Naive thymus-derived CD4-positive, alpha-beta T cell (primary cell): ENCODE measurements around the gene ADAMTS14. TPM values are rescaled to one million over a fixed set of nuclear protein-coding genes. Genes with fewer than 3 reads are reported as not detected.

ENCODE experiments used
- ATAC-seq: fragments of 150-1000 bp; cut with Tn5 transposase; 2 replicates; pipeline ENCODE4 v1.10.0; 2021; ENCODE audit warnings: mild to moderate bottlenecking, moderate library complexity
- CTCF ChIA-PET: fragments of 350-600 bp; sonication (Branson Sonifier 250); formaldehyde crosslinking; loops from one replicate; lab custom pipeline; 2021; ENCODE audit warnings: antibody characterized with exemption; lab: Charles Lee
- POLR2A ChIA-PET: fragments of 350-600 bp; sonication (Branson Sonifier 250); formaldehyde crosslinking; loops from one replicate; lab custom pipeline; 2021; ENCODE audit warnings: antibody characterized with exemption, inconsistent platforms; lab: Charles Lee
- DNase-seq, 9 donors: peaks; one replicate each; pipeline versions ENCODE4 v3.0.0 to v3.0.0-alpha.2; 2020 to 2022; ENCODE audit warnings: mixed read lengths in 1 of 9
- H3K27ac ChIP-seq: one replicate; pipeline ENCODE4 v1.7.0; 2013; ENCODE audit warnings: mild to moderate bottlenecking, low read depth, low read length, moderate library complexity
- H3K27me3 ChIP-seq, 2 donors: one replicate each; pipeline ENCODE4 v1.7.0; 2013; ENCODE audit warnings: low read length in 2 of 2, mild to moderate bottlenecking in 2 of 2, moderate library complexity in 2 of 2; ENCODE audit not compliant: control insufficient read depth in 2 of 2, insufficient read depth in 2 of 2
- H3K36me3 ChIP-seq, 3 experiments: 1 replicate in 2 of 3; 2 replicates in 1 of 3; pipeline ENCODE4 v1.7.0; 2013; ENCODE audit warnings: low read length in 3 of 3, mild to moderate bottlenecking in 3 of 3, moderate library complexity in 1 of 3; ENCODE audit not compliant: insufficient read depth in 3 of 3, control insufficient read depth in 2 of 3
- H3K4me1 ChIP-seq, 2 donors: one replicate each; pipeline ENCODE4 v1.7.0; 2013; ENCODE audit warnings: low read length in 2 of 2, mild to moderate bottlenecking in 2 of 2, moderate library complexity in 1 of 2; ENCODE audit not compliant: control insufficient read depth in 2 of 2, insufficient read depth in 2 of 2
- H3K4me3 ChIP-seq: 2 replicates; pipeline ENCODE4 v1.7.0; 2013; ENCODE audit warnings: mild to moderate bottlenecking, low read length
- H3K9me3 ChIP-seq, 3 experiments: 1 replicate in 2 of 3; 2 replicates in 1 of 3; pipeline ENCODE4 v1.7.0; 2013; ENCODE audit warnings: low read length in 3 of 3; ENCODE audit not compliant: control insufficient read depth in 2 of 3
- H3K27ac Mint-ChIP-seq, 9 donors: one replicate each; pipeline ENCODE4 v1.8.0; 2020 to 2022; ENCODE audit warnings: mixed read lengths in 9 of 9, mild to moderate bottlenecking in 8 of 9, moderate library complexity in 5 of 9, inconsistent platforms in 2 of 9
- H3K27me3 Mint-ChIP-seq, 5 donors: one replicate each; pipeline ENCODE4 v1.8.0; 2021 to 2022; ENCODE audit warnings: mixed read lengths in 5 of 5, mild to moderate bottlenecking in 1 of 5
- H3K36me3 Mint-ChIP-seq, 5 donors: one replicate each; pipeline ENCODE4 v1.8.0; 2020 to 2022; ENCODE audit warnings: mixed read lengths in 5 of 5, mild to moderate bottlenecking in 3 of 5, inconsistent platforms in 1 of 5
- H3K4me1 Mint-ChIP-seq, 7 donors: one replicate each; pipeline ENCODE4 v1.8.0; 2020 to 2022; ENCODE audit warnings: mixed read lengths in 7 of 7, mild to moderate bottlenecking in 3 of 7, inconsistent platforms in 1 of 7
- H3K4me3 Mint-ChIP-seq, 10 donors: one replicate each; pipeline ENCODE4 v1.8.0; 2020 to 2022; ENCODE audit warnings: mild to moderate bottlenecking in 10 of 10, mixed read lengths in 10 of 10, moderate library complexity in 6 of 10, inconsistent platforms in 2 of 10
- H3K9me3 Mint-ChIP-seq, 11 donors: one replicate each; pipeline ENCODE4 v1.8.0; 2020 to 2022; ENCODE audit warnings: mixed read lengths in 11 of 11, mild to moderate bottlenecking in 4 of 11, inconsistent platforms in 1 of 11, moderate library complexity in 1 of 11
- intact Hi-C, 2 donors: fragments of 100-400 bp; cut with micrococcal nuclease; formaldehyde crosslinking; loops; one replicate each; pipeline ENCODE4 v1.15.1; 2023
- polyA plus RNA-seq, 2 donors: library from polyadenylated mRNA; unstranded; fragments of 300-500 nt; fragmentation: Illumina TruSeq; gene quantifications; one replicate each; pipeline ENCODE4 v1.2.3, GENCODE V29; 2021
- total RNA-seq, 6 experiments: library from RNA in 5 of 6; stranded (reverse) in 5 of 6; gene quantifications; 1 replicate in 5 of 6; 2 replicates in 1 of 6; pipeline ENCODE4 v1.2.3 and lab custom pipeline; 2021 to 2026

Gene ADAMTS14
- total and polyA plus RNA-seq, 7 experiments from 2014 or later: 0.08 to 0.10 TPM; not detected in 5

- ATAC-seq (no peak), DNase-seq (no peak)
- Mint-ChIP-seq H3K27ac (no peak overlapping the region), H3K27me3 (no peaks in the 10 kb centered on the region), H3K4me1 (no peaks in the 10 kb centered on the region), H3K4me3 (no peak overlapping the region), H3K36me3 (no peaks in the 10 kb centered on the region), H3K9me3 (peaks cover 0 to 2% (median 0%) of the 10 kb centered on the region in 11 donors)
- intact Hi-C loops: no loop called here
- ChIA-PET CTCF (no interaction called here), POLR2A (no interaction called here)
- Histone ChIP-seq H3K9me3 (no peaks in the 10 kb centered on the region), H3K27ac (no peak overlapping the region), H3K27me3 (no peaks in the 10 kb centered on the region), H3K4me1 (no peaks in the 10 kb centered on the region), H3K4me3 (no peak overlapping the region), H3K36me3 (no peaks in the 10 kb centered on the region)
These were observed 25.9 kb downstream of the ADAMTS14 start for GRCh38 chr10:70698211-70698610.

GRCh38 chr10:70699063-70699658 lies 26.9 kb downstream of the ADAMTS14 start:
- Histone ChIP-seq H3K9me3 (no peaks in the 10 kb centered on the region), H3K27ac (no peak overlapping the region), H3K36me3 (no peaks in the 10 kb centered on the region), H3K4me1 (no peaks in the 10 kb centered on the region), H3K4me3 (no peak overlapping the region), H3K27me3 (no peaks in the 10 kb centered on the region)
- no peak for ATAC-seq
- Mint-ChIP-seq H3K27ac (no peak overlapping the region), H3K9me3 (peaks cover 0 to 2% (median 0%) of the 10 kb centered on the region in 11 donors), H3K27me3 (no peaks in the 10 kb centered on the region), H3K4me1 (no peaks in the 10 kb centered on the region), H3K36me3 (no peaks in the 10 kb centered on the region), H3K4me3 (no peak overlapping the region)
- POLR2A ChIA-PET: no interaction called here
- intact Hi-C loops: no loop called here
- CTCF ChIA-PET: no interaction called here
- no peak for DNase-seq

GRCh38 chr10:70699659-70700174 lies 27.4 kb downstream of the ADAMTS14 start:
- Mint-ChIP-seq H3K27me3 (no peaks in the 10 kb centered on the region), H3K36me3 (no peaks in the 10 kb centered on the region)

DNA sequence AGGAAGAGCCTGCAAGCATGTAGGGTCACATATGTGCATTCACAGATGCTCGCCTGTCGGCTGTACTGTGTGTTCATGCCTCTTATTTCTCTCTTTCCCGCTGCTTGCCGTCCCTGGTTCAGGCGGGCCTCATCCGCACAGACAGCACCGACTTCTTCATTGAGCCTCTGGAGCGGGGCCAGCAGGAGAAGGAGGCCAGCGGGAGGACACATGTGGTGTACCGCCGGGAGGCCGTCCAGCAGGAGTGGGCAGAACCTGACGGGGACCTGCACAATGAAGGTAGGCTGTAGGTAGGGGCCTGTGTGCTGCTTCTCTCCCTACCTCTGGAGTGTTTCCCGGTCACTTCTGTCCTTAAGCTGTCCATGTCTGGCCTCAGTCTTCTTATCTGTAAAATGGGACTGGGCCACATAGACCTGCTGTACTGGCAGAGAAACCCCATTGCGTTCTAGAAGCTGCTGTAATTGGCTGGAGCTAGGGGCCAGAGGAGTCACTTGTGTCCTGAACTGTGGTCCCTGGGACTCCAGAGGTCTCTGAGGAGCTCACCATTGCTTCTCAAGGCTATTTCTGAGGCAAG lies 30.0 kb downstream of the ADAMTS14 start:
- H3K4me3 Mint-ChIP-seq: no peak overlapping the region
- H3K27ac Mint-ChIP-seq: no peak overlapping the region
- H3K36me3 Mint-ChIP-seq: no peaks in the 10 kb centered on the region
- no peaks in the 10 kb centered on the region for H3K27me3 ChIP-seq
- no peaks in the 10 kb centered on the region for H3K4me1 ChIP-seq
- intact Hi-C loops: no loop called here
- H3K4me3 ChIP-seq: no peak overlapping the region
- H3K9me3 ChIP-seq: no peaks in the 10 kb centered on the region
- ChIA-PET CTCF (no interaction called here), POLR2A (no interaction called here)
- no peak overlapping the region for H3K27ac ChIP-seq
- H3K4me1 Mint-ChIP-seq: no peaks in the 10 kb centered on the region
- no peak for ATAC-seq
- no peaks in the 10 kb centered on the region for H3K27me3 Mint-ChIP-seq
- DNase-seq: no peak
- H3K36me3 ChIP-seq: no peaks in the 10 kb centered on the region
- H3K9me3 Mint-ChIP-seq: peaks cover 0 to 2% (median 0%) of the 10 kb centered on the region in 11 donors

More at GRCh38 chr10:70699659-70700174, 27.4 kb downstream of the ADAMTS14 start:
- Mint-ChIP-seq H3K9me3 (peaks cover 0 to 2% (median 0%) of the 10 kb centered on the region in 11 donors), H3K4me3 (no peak overlapping the region), H3K27ac (no peak overlapping the region), H3K4me1 (no peaks in the 10 kb centered on the region)
- POLR2A ChIA-PET: no interaction called here
- CTCF ChIA-PET: no interaction called here
- H3K27me3 ChIP-seq: no peaks in the 10 kb centered on the region
- H3K4me3 ChIP-seq: no peak overlapping the region
- H3K27ac ChIP-seq: no peak overlapping the region
- intact Hi-C loops: no loop called here
- ATAC-seq: no peak
- no peaks in the 10 kb centered on the region for H3K9me3 ChIP-seq
- H3K36me3 ChIP-seq: no peaks in the 10 kb centered on the region
- no peaks in the 10 kb centered on the region for H3K4me1 ChIP-seq
- no peak for DNase-seq

- Mint-ChIP-seq H3K27ac (no peak overlapping the region), H3K4me1 (no peaks in the 10 kb centered on the region), H3K36me3 (no peaks in the 10 kb centered on the region), H3K4me3 (no peak overlapping the region), H3K27me3 (no peaks in the 10 kb centered on the region), H3K9me3 (peaks cover 0 to 2% (median 0%) of the 10 kb centered on the region in 11 donors)
- Histone ChIP-seq H3K36me3 (no peaks in the 10 kb centered on the region), H3K27ac (no peak overlapping the region), H3K4me3 (no peak overlapping the region), H3K4me1 (no peaks in the 10 kb centered on the region), H3K9me3 (no peaks in the 10 kb centered on the region), H3K27me3 (no peaks in the 10 kb centered on the region)
- intact Hi-C loops: no loop called here
- DNase-seq (no peak), ATAC-seq (no peak)
- POLR2A ChIA-PET: no interaction called here
- CTCF ChIA-PET: no interaction called here
These were observed 31.9 kb downstream of the ADAMTS14 start for GRCh38 chr10:70704211-70704610.

DNA sequence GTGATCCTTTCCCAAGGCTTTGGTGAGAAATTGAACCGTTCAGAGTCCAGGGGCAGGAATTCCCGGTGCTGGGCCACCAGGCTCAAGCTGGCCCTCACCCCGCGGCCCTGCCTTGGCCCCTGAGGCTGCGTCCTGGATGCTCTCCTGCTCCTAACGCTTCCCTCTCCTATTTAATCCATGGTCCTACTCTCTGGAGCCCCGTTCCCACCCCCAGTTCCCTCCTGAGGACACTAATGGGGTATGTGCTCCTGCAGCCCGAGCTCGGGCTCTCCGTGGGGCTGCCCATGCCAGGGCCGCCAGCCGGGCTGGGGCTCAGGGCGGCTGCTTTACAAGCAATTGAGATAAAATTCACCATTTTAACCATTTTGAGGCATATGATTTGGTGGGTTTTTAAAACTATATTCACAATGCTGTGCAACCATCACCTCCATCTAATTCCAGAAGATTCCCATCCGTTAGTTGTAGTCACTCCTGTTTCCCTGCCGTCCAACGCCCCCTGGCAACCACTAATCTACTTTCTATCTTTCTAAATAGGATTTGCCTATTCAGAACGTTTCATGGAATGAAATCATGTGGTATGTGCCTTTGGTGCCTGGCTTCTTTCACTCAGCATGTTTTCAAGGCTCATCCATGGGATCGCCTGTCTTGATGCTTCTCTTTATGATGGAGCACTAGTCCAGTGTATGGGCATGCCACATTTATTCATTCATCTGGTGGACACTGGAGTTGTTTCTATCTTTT lies 33.0 kb downstream of the ADAMTS14 start:
- Mint-ChIP-seq H3K27ac (no peak overlapping the region), H3K4me3 (no peak overlapping the region), H3K9me3 (no peaks in the 10 kb centered on the region), H3K4me1 (no peaks in the 10 kb centered on the region), H3K36me3 (no peaks in the 10 kb centered on the region), H3K27me3 (no peaks in the 10 kb centered on the region)
- Histone ChIP-seq H3K4me3 (no peak overlapping the region), H3K9me3 (no peaks in the 10 kb centered on the region), H3K27me3 (no peaks in the 10 kb centered on the region), H3K36me3 (no peaks in the 10 kb centered on the region), H3K4me1 (no peaks in the 10 kb centered on the region), H3K27ac (no peak overlapping the region)
- DNase-seq: no peak
- no peak for ATAC-seq
- CTCF ChIA-PET: no interaction called here
- POLR2A ChIA-PET: no interaction called here
- intact Hi-C loops: no loop called here
